Stomach (tissue), 4 donors: ENCODE data around the gene SLC25A33.

Source experiments
- EP300 ChIP-seq: sonication (generic); formaldehyde crosslinking; IDR thresholded peaks from one replicate; pipeline ENCODE4 v1.6.1; 2017; ENCODE audit warnings: antibody characterized with exemption
- POLR2A ChIP-seq, 4 donors: fragments of 450-650 bp; IDR thresholded peaks; one replicate each; pipeline ENCODE4 v1.6.1; 2016; ENCODE audit warnings: antibody characterized with exemption in 4 of 4, control low read depth in 2 of 4, mild to moderate bottlenecking in 1 of 4, moderate library complexity in 1 of 4
- POLR2AphosphoS5 ChIP-seq, 3 donors: sonication (generic); formaldehyde crosslinking; IDR thresholded peaks; one replicate each; pipeline ENCODE4 v1.6.1; 2016; ENCODE audit warnings: antibody characterized with exemption in 3 of 3
- TF ChIP-seq, protein P1 (sequence below), 7 experiments: fragments of 450-650 bp in 4 of 7; fragments of 200-600 bp in 3 of 7; sonication (generic) in 3 of 7; IDR thresholded peaks; one replicate each; pipeline ENCODE4 v1.5.1; 2016 to 2019; ENCODE audit warnings: antibody characterized with exemption in 7 of 7, control low read depth in 2 of 7, mild to moderate bottlenecking in 1 of 7

- no peak for TF ChIP-seq POLR2AphosphoS5 (IDR thresholded peaks at IDR 0.05)
- TF ChIP-seq, protein P1, sequence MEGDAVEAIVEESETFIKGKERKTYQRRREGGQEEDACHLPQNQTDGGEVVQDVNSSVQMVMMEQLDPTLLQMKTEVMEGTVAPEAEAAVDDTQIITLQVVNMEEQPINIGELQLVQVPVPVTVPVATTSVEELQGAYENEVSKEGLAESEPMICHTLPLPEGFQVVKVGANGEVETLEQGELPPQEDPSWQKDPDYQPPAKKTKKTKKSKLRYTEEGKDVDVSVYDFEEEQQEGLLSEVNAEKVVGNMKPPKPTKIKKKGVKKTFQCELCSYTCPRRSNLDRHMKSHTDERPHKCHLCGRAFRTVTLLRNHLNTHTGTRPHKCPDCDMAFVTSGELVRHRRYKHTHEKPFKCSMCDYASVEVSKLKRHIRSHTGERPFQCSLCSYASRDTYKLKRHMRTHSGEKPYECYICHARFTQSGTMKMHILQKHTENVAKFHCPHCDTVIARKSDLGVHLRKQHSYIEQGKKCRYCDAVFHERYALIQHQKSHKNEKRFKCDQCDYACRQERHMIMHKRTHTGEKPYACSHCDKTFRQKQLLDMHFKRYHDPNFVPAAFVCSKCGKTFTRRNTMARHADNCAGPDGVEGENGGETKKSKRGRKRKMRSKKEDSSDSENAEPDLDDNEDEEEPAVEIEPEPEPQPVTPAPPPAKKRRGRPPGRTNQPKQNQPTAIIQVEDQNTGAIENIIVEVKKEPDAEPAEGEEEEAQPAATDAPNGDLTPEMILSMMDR (IDR thresholded peaks at IDR 0.05) = no peak
- no peak for TF ChIP-seq EP300
- TF ChIP-seq POLR2A (IDR thresholded peaks at IDR 0.05) = no peak
Measured at GRCh38 chr1:9551984-9552383, 12.7 kb downstream of the SLC25A33 start.
